Stomach (tissue), 9 donors: Measurements from ENCODE around the gene EXOC1. TPM values are rescaled to one million over a fixed set of nuclear protein-coding genes. Genes with fewer than 3 reads are reported as not detected.

Experiments
- DNase-seq, 2 donors: peaks; one replicate each; pipeline versions ENCODE4 v3.0.0 to v3.0.0-alpha.2; 2013 to 2019
- H3K27ac ChIP-seq, 5 donors: fragments of 200-600 bp in 4 of 5; sonication (generic) in 4 of 5; one replicate each; pipeline ENCODE4 v1.5.1; 2013 to 2019; ENCODE audit warnings: mild to moderate bottlenecking in 1 of 5, moderate library complexity in 1 of 5
- H3K27me3 ChIP-seq, 3 donors: fragments of 200-600 bp; sonication (generic); one replicate each; pipeline ENCODE4 v1.5.1; 2017 to 2019; ENCODE audit warnings: mixed run types in 1 of 3
- H3K36me3 ChIP-seq, 4 donors: fragments of 200-600 bp; sonication (generic); 1 replicate in 3 of 4; 2 replicates in 1 of 4; pipeline ENCODE4 v1.5.1; 2016 to 2019
- H3K4me1 ChIP-seq, 4 donors: fragments of 200-600 bp; sonication (generic); one replicate each; pipeline ENCODE4 v1.5.1; 2016 to 2019
- H3K4me3 ChIP-seq, 4 donors: fragments of 200-600 bp; sonication (generic) in 3 of 4; one replicate each; pipeline ENCODE4 v1.5.1; 2016 to 2019; ENCODE audit warnings: mild to moderate bottlenecking in 1 of 4
- H3K9me3 ChIP-seq, 4 donors: fragments of 200-600 bp; sonication (generic); one replicate each; pipeline ENCODE4 v1.5.1; 2016 to 2019
- EP300 ChIP-seq: sonication (generic); formaldehyde crosslinking; IDR thresholded peaks from one replicate; pipeline ENCODE4 v1.6.1; 2017; ENCODE audit warnings: antibody characterized with exemption
- POLR2A ChIP-seq, 4 donors: fragments of 450-650 bp; IDR thresholded peaks; one replicate each; pipeline ENCODE4 v1.6.1; 2016; ENCODE audit warnings: antibody characterized with exemption in 4 of 4, control low read depth in 2 of 4, mild to moderate bottlenecking in 1 of 4, moderate library complexity in 1 of 4
- POLR2AphosphoS5 ChIP-seq, 3 donors: sonication (generic); formaldehyde crosslinking; IDR thresholded peaks; one replicate each; pipeline ENCODE4 v1.6.1; 2016; ENCODE audit warnings: antibody characterized with exemption in 3 of 3
- WGBS, 5 donors: extraction: QIAGEN DNeasy Blood & Tissue Kit in 3 of 5; methylation state at CpG; one replicate each; pipeline versions ENCODE4 v1.1.5 to v1.1.7; 2013 to 2018; 5-methylcytosine and 5-hydroxymethylcytosine counted together
- intact Hi-C: fragments of 100-400 bp; cut with DNase I; formaldehyde crosslinking; loops from one replicate; pipeline ENCODE4 v1.15.1; 2023; ENCODE audit warnings: low total_unique reads
- polyA plus RNA-seq, 3 donors: library from polyadenylated mRNA; stranded (reverse); fragments of 200-250 nt; gene quantifications; one replicate each; pipeline ENCODE4 v1.2.3, GENCODE V29; 2013
- total RNA-seq, 5 donors: library from RNA; depleted of rRNA; stranded (reverse); fragments of >200 nt; gene quantifications; one replicate each; pipeline versions ENCODE4 v1.1.0 to v1.2.3, GENCODE V29; 2014 to 2016
- TF ChIP-seq, protein P1 (sequence below), 7 experiments: fragments of 450-650 bp in 4 of 7; fragments of 200-600 bp in 3 of 7; sonication (generic) in 3 of 7; IDR thresholded peaks; one replicate each; pipeline ENCODE4 v1.5.1; 2016 to 2019; ENCODE audit warnings: antibody characterized with exemption in 7 of 7, control low read depth in 2 of 7, mild to moderate bottlenecking in 1 of 7
- donor health status: healthy with polysubstance abuse.
- donor health status: Bipolar disorder and iron deficiency.
- donor health status: healthy.

The EXOC1 gene
- total and polyA plus RNA-seq, 8 donors = 10.1 to 174 (median 26.2) TPM

- intact Hi-C loops = no loop called here
- Histone ChIP-seq H3K27ac (peak overlapping the region in 4 of 5 donors; percentile 60 to 74 (median 70)), H3K4me1 (peaks cover 4 to 27% (median 15%) of the 10 kb centered on the region in 4 donors), H3K4me3 (no peak overlapping the region), H3K27me3 (no peaks in the 10 kb centered on the region), H3K36me3 (peaks cover 24 to 76% (median 64%) of the 10 kb centered on the region in 4 donors), H3K9me3 (no peaks in the 10 kb centered on the region)
- 10 to 19% (median 15%) methylated on average over 4 of the region's 4 CpGs for WGBS, 5 donors
- TF ChIP-seq, protein P1, sequence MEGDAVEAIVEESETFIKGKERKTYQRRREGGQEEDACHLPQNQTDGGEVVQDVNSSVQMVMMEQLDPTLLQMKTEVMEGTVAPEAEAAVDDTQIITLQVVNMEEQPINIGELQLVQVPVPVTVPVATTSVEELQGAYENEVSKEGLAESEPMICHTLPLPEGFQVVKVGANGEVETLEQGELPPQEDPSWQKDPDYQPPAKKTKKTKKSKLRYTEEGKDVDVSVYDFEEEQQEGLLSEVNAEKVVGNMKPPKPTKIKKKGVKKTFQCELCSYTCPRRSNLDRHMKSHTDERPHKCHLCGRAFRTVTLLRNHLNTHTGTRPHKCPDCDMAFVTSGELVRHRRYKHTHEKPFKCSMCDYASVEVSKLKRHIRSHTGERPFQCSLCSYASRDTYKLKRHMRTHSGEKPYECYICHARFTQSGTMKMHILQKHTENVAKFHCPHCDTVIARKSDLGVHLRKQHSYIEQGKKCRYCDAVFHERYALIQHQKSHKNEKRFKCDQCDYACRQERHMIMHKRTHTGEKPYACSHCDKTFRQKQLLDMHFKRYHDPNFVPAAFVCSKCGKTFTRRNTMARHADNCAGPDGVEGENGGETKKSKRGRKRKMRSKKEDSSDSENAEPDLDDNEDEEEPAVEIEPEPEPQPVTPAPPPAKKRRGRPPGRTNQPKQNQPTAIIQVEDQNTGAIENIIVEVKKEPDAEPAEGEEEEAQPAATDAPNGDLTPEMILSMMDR (IDR thresholded peaks at IDR 0.05) = peak in 5 of 7 experiments; percentile 60 to 89 (median 70)
- TF ChIP-seq POLR2A (IDR thresholded peaks at IDR 0.05) = no peak
- peak in 1 of 3 donors; percentile 47 for TF ChIP-seq POLR2AphosphoS5 (IDR thresholded peaks at IDR 0.05)
- DNase-seq = peak in 1 of 2 donors; percentile 68
Measured at GRCh38 chr4:55866973-55867574, 13.6 kb downstream of the EXOC1 start.

GRCh38 chr4:55868581-55869090 lies 15.2 kb downstream of the EXOC1 start:
- no peak for DNase-seq
- intact Hi-C loops = no loop called here
- H3K36me3 ChIP-seq = peaks cover 24 to 75% (median 62%) of the 10 kb centered on the region in 4 donors
- TF ChIP-seq POLR2AphosphoS5 (IDR thresholded peaks at IDR 0.05) (no peak), POLR2A (IDR thresholded peaks at IDR 0.05) (no peak), EP300 (no peak)
- TF ChIP-seq, protein P1 (IDR thresholded peaks at IDR 0.05) = no peak
- H3K4me3 ChIP-seq = no peak overlapping the region
- WGBS, 5 donors = 96 to 100% (median 98%) methylated on average over 1 of the region's 1 CpG
- no peaks in the 10 kb centered on the region for H3K9me3 ChIP-seq
- no peaks in the 10 kb centered on the region for H3K27me3 ChIP-seq
- H3K4me1 ChIP-seq = peaks cover 4 to 27% (median 15%) of the 10 kb centered on the region in 4 donors
- no peak overlapping the region for H3K27ac ChIP-seq

- intact Hi-C loops = no loop called here
- 78 to 92% (median 82%) methylated on average over 5 of the region's 5 CpGs for WGBS, 5 donors
- Histone ChIP-seq H3K36me3 (peaks cover 24 to 67% (median 66%) of the 10 kb centered on the region in 4 donors), H3K4me1 (peaks cover 4 to 14% (median 7%) of the 10 kb centered on the region in 4 donors), H3K9me3 (no peaks in the 10 kb centered on the region), H3K27ac (no peak overlapping the region), H3K27me3 (no peaks in the 10 kb centered on the region), H3K4me3 (no peak overlapping the region)
- TF ChIP-seq POLR2AphosphoS5 (IDR thresholded peaks at IDR 0.05) = no peak
- TF ChIP-seq, protein P1 (IDR thresholded peaks at IDR 0.05) = no peak
- TF ChIP-seq EP300 = no peak
- TF ChIP-seq POLR2A (IDR thresholded peaks at IDR 0.05) = no peak
- no peak for DNase-seq
Measured at GRCh38 chr4:55871299-55871800, 17.9 kb downstream of the EXOC1 start.

GRCh38 chr4:55874831-55875230 lies 21.4 kb downstream of the EXOC1 start:
- Histone ChIP-seq H3K4me3 (no peak overlapping the region), H3K4me1 (no peaks in the 10 kb centered on the region), H3K36me3 (peaks cover 33 to 73% (median 70%) of the 10 kb centered on the region in 4 donors), H3K27ac (no peak overlapping the region), H3K27me3 (no peaks in the 10 kb centered on the region), H3K9me3 (no peaks in the 10 kb centered on the region)
- intact Hi-C loops = no loop called here
- DNase-seq = no peak
- TF ChIP-seq EP300 (no peak), POLR2AphosphoS5 (IDR thresholded peaks at IDR 0.05) (no peak)
- TF ChIP-seq, protein P1 (IDR thresholded peaks at IDR 0.05) = no peak
